NCI-H128 (cell line): Measurements from ENCODE around the gene FANK1.

Experiments
- DNase-seq: peaks from one replicate; lab custom pipeline; 2025; ENCODE audit not compliant: unreplicated experiment; lab: John Stamatoyannopoulos, UW

Gene FANK1, protein sequence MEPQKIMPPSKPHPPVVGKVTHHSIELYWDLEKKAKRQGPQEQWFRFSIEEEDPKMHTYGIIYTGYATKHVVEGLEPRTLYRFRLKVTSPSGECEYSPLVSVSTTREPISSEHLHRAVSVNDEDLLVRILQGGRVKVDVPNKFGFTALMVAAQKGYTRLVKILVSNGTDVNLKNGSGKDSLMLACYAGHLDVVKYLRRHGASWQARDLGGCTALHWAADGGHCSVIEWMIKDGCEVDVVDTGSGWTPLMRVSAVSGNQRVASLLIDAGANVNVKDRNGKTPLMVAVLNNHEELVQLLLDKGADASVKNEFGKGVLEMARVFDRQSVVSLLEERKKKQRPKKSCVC

DNA sequence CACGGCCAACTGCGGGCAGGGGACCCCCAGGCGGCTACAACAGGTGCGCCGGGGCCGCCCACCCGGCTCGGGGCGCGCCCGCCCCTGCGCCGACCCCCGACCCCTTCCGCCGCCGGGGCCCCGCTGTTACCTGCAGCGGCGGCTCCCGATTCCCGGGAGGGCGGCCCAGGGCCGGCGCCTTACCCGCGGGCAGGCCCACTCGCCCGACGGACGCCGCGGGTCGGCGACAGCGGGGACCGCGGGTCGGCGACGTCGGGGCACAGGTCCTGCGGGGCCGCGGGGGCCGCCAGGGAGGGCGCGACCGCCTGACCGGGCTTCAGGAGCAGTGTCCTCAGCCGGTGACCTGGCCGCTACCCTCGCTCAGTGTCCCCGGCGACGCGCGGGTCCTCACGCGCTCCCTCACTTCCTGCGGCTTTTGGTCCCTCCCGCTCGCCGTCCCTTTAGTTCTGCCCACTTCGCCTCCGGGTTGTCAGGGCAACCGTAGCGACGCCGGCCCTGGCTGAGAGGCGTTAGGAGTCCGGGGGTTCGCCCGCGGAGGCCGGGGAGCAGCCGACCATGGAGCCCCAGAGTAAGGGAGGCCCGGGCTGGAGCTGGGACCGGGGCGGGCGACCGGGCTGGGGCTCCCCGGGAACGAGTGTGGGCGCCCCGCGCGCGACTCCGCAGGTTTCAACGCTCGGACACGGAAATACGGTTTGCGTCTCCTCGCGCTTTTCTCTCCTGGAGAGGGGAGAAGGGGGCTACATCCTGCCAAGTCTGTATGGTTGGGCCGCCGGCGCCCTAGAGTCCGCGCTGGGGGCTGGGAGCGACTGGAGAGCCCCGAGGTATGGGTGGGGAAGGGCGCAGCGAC lies at the start of gene FANK1:
TSS of gene FANK1 (plus strand) at position 477 of the 847 bp plus-strand sequence. CDS start at position 556, 79 bp downstream.
- peak; percentile 27 for DNase-seq

DNA sequence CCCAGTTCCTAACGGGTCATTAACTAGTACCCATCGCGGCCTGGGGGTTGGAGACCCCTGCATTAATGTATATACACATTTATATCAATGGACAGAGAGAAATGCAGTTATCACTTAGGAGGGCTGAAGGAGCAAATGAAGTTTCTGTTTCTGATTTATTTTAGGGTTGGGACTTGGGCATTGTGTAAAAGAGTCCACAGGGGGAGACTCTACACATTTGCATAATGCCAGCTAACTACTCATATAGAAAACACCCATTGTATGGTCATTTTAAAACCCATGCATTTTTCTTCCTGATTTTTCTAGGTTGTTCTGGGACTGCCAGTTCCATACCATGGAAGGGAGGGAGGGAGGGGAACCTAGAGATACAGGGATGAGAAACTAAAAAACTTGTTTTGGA lies 49.5 kb upstream of the FANK1 start:
- no peak for DNase-seq

DNA sequence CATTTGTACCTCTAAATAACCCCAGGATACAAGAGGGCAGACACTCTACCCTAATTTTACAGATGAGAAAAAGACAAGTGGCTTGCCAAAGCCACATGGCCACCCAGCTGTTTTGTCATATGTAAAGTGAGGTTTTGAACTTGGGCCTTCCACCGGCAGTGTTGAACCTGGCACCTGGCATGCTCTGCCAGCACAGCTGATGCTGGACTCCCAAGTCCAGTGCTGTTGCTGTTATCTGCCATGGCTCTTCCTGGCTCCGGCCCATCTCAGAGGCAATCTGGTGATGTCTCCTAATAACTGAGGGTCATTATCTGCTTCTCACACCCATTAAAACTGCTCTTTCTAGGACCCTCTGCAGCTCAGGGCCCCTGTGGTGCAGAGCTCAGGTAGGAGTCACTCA lies 48.0 kb upstream of the FANK1 start:
- no peak for DNase-seq

DNA sequence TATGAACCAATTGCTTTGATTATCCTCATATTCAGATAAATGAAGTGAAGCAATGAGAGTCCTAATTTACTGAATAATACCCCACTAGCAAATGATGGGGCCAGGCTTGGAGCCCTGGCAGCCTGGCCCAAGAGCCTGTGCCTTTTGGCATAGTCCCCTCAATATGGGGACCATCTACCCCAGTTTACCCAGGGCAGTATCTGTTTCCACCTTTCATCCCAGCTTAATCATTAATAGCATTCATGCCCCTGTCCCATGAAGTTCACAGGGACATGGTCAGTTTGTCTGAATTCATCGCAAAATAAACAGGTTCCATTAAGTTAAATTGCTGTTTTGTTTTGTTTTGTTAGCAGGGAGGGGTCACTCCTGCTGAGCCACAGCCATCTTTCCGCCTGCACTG lies 47.5 kb upstream of the FANK1 start:
- no peak for DNase-seq

DNA sequence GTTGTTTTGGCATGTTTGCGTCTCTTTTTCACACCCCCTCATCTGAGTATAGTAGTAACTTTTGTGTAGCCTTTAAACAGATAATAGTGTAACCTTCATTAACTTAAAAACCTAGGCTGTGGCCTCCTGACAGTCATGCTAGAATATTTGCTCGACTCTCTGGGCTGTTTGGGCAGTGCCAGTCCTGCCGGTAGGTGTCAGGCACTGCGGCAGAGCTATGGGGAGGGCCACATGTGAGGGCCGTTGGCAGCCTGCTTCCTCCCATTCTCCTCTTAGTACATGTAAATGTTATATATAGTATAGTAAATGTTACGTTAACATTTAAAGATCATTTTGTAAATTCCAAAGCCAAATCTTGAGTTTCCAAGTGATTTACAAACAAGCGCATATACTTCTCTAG lies 46.9 kb upstream of the FANK1 start:
- no peak for DNase-seq

DNA sequence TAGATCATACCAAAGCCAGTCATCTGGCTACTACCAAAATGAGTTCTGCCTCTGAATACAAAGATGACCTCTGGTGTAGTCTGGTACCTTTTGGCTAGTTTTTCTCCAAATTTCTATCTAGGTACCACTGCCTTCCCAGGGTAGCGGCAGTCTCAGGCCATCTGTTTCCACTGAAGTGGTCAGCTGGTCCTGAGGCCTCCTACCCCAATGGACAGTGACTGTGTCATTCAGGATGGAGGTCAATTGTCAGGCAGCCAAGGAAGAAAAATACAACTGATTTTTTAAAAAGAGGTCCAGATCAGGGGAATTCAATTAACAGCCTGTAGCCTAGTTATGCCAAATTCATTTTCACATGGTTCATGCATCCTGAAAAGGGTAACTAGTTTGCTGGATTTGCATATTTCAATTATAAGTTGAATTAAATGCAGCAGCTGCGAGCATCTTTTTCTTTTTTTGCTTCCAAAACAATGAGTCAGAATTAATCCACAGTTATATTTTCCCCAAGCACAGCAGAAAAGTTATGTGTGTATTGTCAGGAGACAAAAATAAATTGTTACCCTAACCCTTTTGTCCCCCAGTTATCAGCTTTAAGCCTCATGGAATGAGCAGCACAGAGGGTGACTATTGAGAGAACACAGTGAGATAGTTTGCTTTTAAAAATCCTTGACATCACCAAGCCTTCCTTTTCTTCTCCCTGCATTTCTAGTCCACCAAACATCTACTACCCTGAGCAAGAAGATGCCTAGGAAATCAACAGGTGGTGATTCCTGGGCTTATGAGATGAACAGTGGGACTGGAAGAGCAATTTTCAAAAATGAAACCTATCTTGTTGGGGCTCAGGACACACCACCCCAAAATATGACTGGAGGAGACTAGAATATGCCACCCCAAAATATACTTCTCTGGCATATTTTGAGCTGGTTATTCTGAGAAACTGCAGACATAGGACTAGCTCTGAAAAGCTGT lies 45.3 kb upstream of the FANK1 start:
- DNase-seq: no peak

DNA sequence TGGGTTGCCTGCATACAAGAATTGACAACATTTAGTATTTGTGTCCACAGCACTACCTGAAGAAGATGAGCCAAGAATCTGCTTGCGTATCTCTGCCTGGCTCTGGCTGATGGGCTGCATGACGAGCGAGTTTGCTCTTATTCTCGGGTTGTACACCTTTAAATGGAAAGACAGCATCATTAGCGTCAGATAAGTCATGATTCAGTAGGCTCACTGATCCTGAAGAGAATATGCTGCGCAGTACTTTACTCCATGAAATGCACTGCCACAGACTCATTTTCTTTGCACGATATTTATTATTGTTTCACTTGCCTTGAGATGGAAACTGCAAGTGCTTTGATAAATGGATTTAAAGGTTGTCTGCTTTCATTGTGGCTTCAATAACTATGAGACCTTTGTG lies 43.9 kb upstream of the FANK1 start:
- DNase-seq: no peak

DNA sequence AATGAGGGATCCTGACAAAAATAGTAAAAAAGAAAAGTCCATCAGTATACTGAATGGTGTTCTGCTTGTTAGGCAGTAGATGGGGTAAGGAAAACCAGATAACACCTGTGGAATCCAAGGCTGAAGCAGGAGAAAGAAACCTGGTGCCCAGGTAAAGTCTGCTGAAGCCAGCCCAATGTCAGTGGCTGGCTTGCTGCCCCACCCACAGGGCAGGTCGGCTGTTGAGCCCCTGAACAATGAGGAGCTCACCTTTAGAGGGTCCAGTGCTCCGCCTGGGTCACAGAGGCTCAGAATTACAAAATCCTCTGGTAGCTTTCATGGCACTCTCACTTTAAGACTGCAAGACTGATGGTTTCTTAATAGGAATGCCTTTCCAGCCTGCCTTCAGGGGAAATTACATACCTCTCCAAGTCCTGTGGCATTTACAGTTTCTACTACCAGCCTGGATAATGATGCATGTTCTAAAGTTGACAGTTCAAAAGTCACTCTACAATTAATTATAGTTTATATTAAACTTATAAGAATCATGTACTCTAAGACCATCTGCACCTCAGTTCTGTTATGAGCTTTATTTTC lies 39.1 kb upstream of the FANK1 start:
- DNase-seq: no peak

DNA sequence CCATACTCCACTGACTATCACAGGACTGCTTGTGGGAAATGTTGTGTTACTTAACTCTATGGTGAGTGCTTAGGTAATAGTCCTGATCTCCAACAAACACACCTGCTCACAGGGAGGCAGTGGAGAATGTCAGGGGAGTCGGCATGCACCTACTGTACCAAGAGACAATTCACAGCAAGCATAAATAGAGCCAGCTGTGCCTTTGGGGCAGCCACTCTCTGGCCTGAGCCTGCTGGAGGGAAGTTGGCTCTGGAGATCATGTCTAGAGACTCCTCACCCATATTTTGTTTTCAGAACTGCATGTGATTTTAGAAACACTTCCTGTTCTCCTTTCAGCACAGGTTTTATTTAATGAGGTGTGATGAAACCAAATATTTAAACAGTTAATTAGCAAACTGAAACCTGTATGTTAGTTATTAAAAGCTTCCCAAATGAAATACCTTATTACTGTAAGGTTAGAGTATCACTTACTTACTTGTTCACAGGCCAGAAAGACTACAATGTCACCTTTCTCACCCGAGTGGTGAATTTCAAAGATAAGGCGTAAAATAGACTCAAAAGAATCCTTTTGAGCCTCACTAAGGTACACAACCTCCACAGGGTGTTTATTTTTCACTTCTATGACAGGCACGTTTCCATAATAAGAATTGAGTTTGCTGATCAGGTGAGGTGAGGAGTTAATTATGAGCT lies 37.1 kb upstream of the FANK1 start:
- no peak for DNase-seq

DNA sequence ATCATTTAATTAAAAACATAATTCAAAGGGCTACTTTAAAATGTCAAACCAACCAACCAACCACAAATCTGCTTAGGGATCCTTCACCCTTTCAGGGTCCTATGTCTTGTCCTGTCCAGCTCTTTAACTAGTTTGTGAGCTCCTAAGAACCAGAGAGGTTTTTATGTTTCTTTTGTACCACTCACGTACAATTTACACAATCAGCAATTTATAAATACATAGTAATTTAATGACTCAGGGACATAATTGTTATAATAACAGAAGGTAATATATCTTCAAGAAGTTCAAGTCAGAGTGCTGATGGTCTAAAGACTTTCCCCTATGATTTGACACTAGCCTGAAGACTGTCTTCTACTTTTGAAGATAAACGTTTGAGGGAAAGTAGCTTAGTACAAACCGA lies 31.2 kb upstream of the FANK1 start:
- no peak for DNase-seq

DNA sequence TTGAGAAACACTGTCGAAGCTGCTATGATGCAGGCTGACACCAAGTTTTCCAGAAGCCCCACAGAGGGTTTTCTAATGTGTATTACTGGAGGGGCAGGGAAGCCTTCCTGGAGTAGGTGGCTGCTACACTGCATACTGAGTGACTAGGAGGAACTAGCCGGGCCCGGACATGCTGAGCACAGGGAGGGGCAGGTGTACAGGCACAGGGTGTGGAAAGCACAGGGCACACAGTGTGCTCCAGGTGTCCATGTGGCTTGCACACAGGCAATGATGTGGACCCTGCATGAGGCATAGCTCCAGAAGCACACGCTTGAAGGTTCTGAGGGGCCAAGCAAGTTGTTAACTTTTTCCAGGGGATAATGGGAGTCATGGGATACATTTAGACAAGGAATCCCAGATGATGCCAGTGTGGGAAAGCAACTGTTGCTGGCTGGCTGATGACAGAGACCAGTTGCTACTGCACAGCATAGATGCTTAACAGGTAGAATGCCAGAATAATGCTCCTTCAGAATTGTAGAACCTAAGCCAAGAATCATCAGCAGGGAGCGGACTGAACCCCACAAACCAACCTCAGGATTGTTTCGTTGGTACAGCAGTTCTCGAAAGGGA lies 29.8 kb upstream of the FANK1 start:
- DNase-seq: no peak

DNA sequence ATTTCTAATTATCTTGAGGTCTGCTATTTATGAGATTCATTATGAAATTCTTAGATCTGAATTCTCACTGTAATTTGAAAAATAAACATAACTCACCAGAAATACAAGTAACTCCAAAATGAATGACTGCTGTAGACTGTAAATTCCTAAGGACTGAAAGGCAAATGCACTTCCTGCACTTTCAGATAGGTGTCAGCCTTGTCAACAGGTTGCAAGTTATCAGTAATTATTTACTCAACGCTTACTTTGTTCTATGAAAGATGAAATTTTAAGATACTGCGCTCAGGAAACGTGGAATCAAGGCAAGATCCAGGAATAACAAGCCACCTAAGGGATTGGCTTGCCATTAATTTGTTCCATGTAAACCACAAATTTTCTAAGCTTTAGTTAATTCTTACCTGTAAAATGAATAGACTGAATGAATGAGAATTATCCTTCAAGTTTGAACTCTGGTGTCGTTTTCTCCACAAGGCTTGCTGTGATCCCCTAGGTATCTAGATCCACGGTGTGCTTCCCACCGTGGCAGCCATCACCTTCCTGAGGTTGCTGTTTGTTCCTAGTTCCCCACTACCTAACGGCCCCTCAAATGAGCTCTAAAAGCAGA lies 27.9 kb upstream of the FANK1 start:
- DNase-seq: no peak

DNA sequence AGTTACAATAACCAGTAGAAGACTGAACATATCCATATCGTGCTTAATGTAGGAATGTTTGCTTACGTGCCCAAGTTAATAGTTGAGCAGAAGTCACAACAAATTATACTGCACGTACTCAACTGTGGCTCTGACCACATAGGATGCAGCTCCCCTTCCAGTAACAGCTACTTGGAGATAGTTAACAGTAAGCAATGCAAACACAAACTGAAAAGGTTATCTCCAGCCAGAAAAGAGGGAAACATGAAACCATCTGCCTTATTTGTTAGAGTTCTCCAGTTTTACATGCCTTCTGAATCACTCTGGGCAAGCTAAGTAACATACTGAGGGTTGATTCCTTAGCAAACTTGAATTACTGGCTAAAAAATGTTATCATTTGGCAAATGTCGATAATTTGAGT lies 25.0 kb upstream of the FANK1 start:
- no peak for DNase-seq

DNA sequence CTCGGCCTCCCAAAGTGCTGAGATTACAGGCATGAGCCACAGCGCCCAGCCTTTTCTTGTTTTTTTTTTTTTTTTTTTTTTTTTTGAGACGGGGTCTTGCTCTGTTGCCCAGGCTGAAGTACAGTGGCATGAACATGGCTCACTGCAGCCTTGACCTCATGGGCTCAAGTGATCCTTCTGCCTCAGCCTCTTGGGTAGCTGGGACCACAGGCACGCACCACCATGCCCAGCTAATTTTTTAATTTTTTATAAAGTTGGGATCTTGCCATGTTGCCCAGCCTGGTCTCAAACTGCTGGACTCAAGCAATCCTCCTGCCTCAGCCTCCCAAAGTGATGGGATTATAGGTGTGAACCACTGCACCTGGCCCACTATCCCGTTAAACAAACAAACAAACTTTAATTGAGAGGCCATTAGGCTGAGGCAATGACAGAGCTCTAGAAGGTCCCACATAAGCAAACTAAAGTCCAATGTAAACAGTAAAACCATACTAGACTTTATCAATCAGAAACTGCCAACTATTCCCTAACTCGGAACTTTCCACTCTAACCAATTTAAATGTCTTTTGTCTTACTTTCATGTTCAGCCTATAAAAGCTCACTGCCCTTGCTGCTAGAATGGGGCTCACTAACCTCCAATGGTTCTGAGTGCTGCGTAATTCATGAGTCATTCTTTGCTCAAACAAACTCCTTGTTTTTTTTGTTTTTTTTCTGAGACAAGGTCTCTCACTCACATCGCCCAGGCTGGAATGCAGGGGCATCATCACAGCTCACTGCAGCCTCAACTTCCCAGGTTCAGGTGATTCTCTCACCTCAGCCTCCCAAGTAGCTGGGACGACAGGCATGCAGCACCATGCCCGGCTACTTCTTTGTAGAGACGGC lies 17.2 kb upstream of the FANK1 start:
- DNase-seq: no peak

DNA sequence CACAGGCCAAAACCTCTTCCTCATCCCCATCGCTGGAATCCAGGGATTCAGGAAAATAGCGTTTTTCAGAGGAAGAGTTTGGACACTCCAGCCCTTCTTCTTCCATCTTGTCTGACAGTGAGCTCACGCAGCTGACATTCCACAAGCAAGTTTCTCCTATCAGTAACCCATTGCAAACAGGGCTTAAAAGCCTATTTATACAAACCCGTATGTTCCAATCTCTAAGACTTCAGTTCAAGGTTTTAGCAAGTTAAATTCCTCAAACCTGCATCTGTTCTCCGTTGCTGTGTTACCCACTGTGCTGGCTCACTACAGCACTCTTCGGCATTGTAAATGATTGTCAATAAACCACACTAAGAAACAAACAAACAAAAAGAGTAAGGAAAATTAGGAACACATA lies 15.6 kb upstream of the FANK1 start:
- no peak for DNase-seq

DNA sequence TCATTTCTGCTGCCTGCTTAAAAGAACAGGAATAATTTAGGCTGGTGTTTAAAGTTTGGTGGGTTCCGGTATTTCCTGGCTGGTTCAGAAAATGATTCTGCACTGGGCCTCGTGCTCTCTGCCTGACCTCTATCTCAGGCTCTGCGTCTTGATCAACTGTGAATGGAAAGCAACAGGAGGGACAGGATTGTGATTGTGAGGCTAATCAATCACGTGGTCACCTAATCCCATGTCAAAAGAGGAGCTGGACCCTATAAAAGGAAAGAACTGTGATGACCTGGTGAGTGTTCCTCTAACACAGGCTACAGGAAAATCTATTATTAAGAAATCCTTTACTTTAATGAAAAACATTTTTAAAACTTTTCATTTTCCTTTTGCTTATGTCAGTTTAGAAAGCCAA lies 15.2 kb upstream of the FANK1 start, which contains the start of gene DHX32:
TSS of gene DHX32 (minus strand) at position 101 of the 400 bp plus-strand sequence. CDS start 468 bp downstream, outside the sequence.
- no peak for DNase-seq

DNA sequence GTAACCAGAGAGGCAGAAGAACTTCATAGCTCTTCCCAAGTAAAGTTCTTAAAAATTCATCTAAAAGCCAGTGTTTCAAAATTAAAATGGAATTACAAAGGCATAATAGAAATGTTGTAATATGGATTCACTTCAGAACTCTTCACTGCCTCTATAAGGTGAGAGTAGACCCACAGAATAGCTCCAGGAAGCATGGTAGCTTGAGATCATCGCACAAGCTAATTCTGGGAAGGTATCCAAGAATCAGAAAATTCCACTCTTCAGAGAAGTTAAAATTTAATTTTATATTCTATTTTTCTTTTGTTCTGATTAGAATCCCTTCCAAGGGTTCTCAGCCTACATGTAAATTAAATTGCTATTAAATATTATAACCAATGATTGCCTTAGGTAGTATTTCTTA lies 13.8 kb upstream of the FANK1 start:
- DNase-seq: no peak

DNA sequence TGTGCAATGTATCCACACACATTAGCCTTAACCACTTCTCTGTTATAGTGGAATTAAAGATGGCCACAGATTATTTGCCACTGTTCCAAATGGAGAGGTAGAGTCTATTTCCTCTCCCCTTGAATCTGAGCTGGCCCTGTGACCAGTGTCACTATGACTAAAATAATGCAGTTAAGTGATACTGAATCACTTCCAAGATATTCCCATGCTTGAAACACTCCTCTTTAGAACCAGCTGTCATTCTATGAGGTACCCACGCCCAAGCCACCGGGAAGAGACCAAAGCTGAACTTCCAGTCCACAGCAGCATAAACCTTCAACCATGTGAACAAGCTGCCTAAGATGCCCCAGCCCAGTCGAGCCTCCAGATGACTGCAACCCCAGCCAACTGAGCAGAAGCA lies 13.2 kb upstream of the FANK1 start:
- no peak for DNase-seq
